CD14-positive monocyte (primary cell): Measurements from ENCODE around the gene CNTN4. TPM values are rescaled to one million over a fixed set of nuclear protein-coding genes. Genes with fewer than 3 reads are reported as not detected.

Experiments
- DNase-seq, 3 donors: peaks; one replicate each; pipeline ENCODE4 v3.0.0-alpha.2; 2011 to 2022
- H2AFZ ChIP-seq: 2 replicates; pipeline ENCODE4 v1.6.0; 2012; ENCODE audit warnings: mild to moderate bottlenecking, low read depth, low read length, inconsistent platforms; ENCODE audit not compliant: insufficient read depth, poor library complexity, severe bottlenecking
- H3K27ac ChIP-seq, 2 donors: 1 replicate in 1 of 2; 2 replicates in 1 of 2; pipeline ENCODE4 v1.5.1; 2012 to 2013; ENCODE audit warnings: low read length in 2 of 2, control low read depth in 1 of 2, inconsistent platforms in 1 of 2, low read depth in 1 of 2, mild to moderate bottlenecking in 1 of 2
- H3K27me3 ChIP-seq, 2 donors: one replicate each; pipeline versions ENCODE4 v1.6.0 to v1.6.1; 2011 to 2013; ENCODE audit warnings: low read length in 2 of 2; ENCODE audit not compliant: control insufficient read depth in 2 of 2, insufficient read depth in 2 of 2
- H3K36me3 ChIP-seq, 2 donors: replicated peaks in 1 of 2; 1 replicate in 1 of 2; 2 replicates in 1 of 2; pipeline versions ENCODE4 v1.5.1 to v1.6.1; 2012 to 2013; ENCODE audit warnings: low read length in 2 of 2, control low read depth in 1 of 2, inconsistent platforms in 1 of 2, mild to moderate bottlenecking in 1 of 2; ENCODE audit not compliant: insufficient read depth in 2 of 2, control insufficient read depth in 1 of 2
- H3K4me1 ChIP-seq, 2 donors: 1 replicate in 1 of 2; 2 replicates in 1 of 2; pipeline versions ENCODE4 v1.5.1 to v1.6.1; 2012 to 2013; ENCODE audit warnings: low read length in 2 of 2, control low read depth in 1 of 2, inconsistent platforms in 1 of 2, mild to moderate bottlenecking in 1 of 2, moderate library complexity in 1 of 2; ENCODE audit not compliant: insufficient read depth in 2 of 2, control insufficient read depth in 1 of 2
- H3K4me2 ChIP-seq: replicated peaks from 2 replicates; pipeline ENCODE3; 2012; ENCODE audit warnings: low read length, moderate library complexity, mild to moderate bottlenecking; ENCODE audit not compliant: poor library complexity, severe bottlenecking; ENCODE audit errors: extremely low read depth
- H3K4me3 ChIP-seq, 3 experiments: fragments of 200-600 bp in 1 of 3; sonication (generic) in 1 of 3; replicated peaks in 1 of 3; 1 replicate in 2 of 3; 2 replicates in 1 of 3; pipeline ENCODE4 v1.5.1; 2011 to 2013; ENCODE audit warnings: low read length in 3 of 3, mild to moderate bottlenecking in 3 of 3, control low read depth in 2 of 3, low read depth in 2 of 3, inconsistent platforms in 1 of 3, moderate library complexity in 1 of 3
- H3K79me2 ChIP-seq: 2 replicates; pipeline ENCODE4 v1.6.0; 2012; ENCODE audit warnings: mild to moderate bottlenecking, control low read depth, inconsistent platforms, low read length, moderate library complexity; ENCODE audit not compliant: insufficient read depth
- H3K9ac ChIP-seq: 2 replicates; pipeline ENCODE4 v1.6.0; 2017; ENCODE audit warnings: low read length, mild to moderate bottlenecking; ENCODE audit not compliant: insufficient read depth, poor library complexity, severe bottlenecking
- H3K9me3 ChIP-seq, 2 donors: replicated peaks in 1 of 2; 1 replicate in 1 of 2; 2 replicates in 1 of 2; pipeline versions ENCODE4 v1.5.1 to v1.6.1; 2012 to 2013; ENCODE audit warnings: low read length in 2 of 2, control low read depth in 1 of 2; ENCODE audit not compliant: control insufficient read depth in 1 of 2, insufficient read depth in 1 of 2
- H4K20me1 ChIP-seq: 2 replicates; pipeline ENCODE4 v1.6.0; 2012; ENCODE audit warnings: mild to moderate bottlenecking, low read length, control low read depth, moderate library complexity; ENCODE audit not compliant: insufficient read depth
- H3K27ac Mint-ChIP-seq, 7 donors: one replicate each; pipeline ENCODE4 v1.8.0; 2020; ENCODE audit warnings: mild to moderate bottlenecking in 7 of 7, mixed read lengths in 7 of 7, moderate library complexity in 6 of 7, inconsistent platforms in 2 of 7
- H3K27me3 Mint-ChIP-seq, 3 donors: one replicate each; pipeline ENCODE4 v1.8.0; 2021 to 2022; ENCODE audit warnings: low read depth in 3 of 3, mild to moderate bottlenecking in 3 of 3, mixed read lengths in 3 of 3, moderate library complexity in 3 of 3, inconsistent platforms in 1 of 3
- H3K36me3 Mint-ChIP-seq, 2 donors: one replicate each; pipeline ENCODE4 v1.8.0; 2020; ENCODE audit warnings: mixed read lengths in 2 of 2, inconsistent platforms in 1 of 2, mild to moderate bottlenecking in 1 of 2
- H3K4me1 Mint-ChIP-seq: one replicate; pipeline ENCODE4 v1.8.0; 2020; ENCODE audit warnings: mild to moderate bottlenecking, mixed read lengths
- H3K4me3 Mint-ChIP-seq, 2 donors: one replicate each; pipeline ENCODE4 v1.8.0; 2020; ENCODE audit warnings: mild to moderate bottlenecking in 2 of 2, mixed read lengths in 2 of 2, moderate library complexity in 1 of 2
- H3K9me3 Mint-ChIP-seq, 7 donors: one replicate each; pipeline ENCODE4 v1.8.0; 2020 to 2022; ENCODE audit warnings: mixed read lengths in 7 of 7, mild to moderate bottlenecking in 6 of 7, moderate library complexity in 6 of 7, inconsistent platforms in 2 of 7
- CTCF ChIP-seq: fragments of 200-600 bp; IDR thresholded peaks from one replicate; pipeline ENCODE4 v1.8.0; 2022; ENCODE audit warnings: antibody characterized with exemption, mild to moderate bottlenecking
- WGBS: methylation state at CpG from one replicate; pipeline ENCODE4 v1.1.5; 2013; ENCODE audit warnings: missing lambda C conversion rate; ENCODE audit not compliant: insufficient coverage; 5-methylcytosine and 5-hydroxymethylcytosine counted together
- intact Hi-C, 2 donors: fragments of 100-400 bp; cut with micrococcal nuclease; formaldehyde crosslinking; loops; one replicate each; pipeline versions ENCODE4 v1.15.0 to v1.15.1; 2023
- polyA plus RNA-seq, 3 donors: library from polyadenylated mRNA; depleted of rRNA in 1 of 3; unstranded in 2 of 3; stranded (reverse) in 1 of 3; fragments of 300-500 nt in 2 of 3; fragments of >200 nt in 1 of 3; fragmentation: Illumina TruSeq in 2 of 3; gene quantifications; 1 replicate in 2 of 3; 2 replicates in 1 of 3; pipeline ENCODE4 v1.2.3, GENCODE V29; 2012 to 2021

The CNTN4 gene
- polyA plus RNA-seq, 3 donors = not detected

GRCh38 chr3:2372306-2372705 is 273.6 kb downstream of the CNTN4 start:
- Mint-ChIP-seq H3K4me3 (no peak overlapping the region), H3K4me1 (no peaks in the 10 kb centered on the region), H3K27ac (no peak overlapping the region), H3K36me3 (no peaks in the 10 kb centered on the region), H3K27me3 (no peaks in the 10 kb centered on the region), H3K9me3 (peaks cover 0 to 6% (median 2%) of the 10 kb centered on the region in 7 donors)
- H3K4me1 ChIP-seq = no peaks in the 10 kb centered on the region
- H3K9ac ChIP-seq = no peak overlapping the region
- H3K4me3 ChIP-seq = no peak overlapping the region
- intact Hi-C loops = no loop called here
- H4K20me1 ChIP-seq = no peaks in the 10 kb centered on the region
- no CpG with 5 or more reads among the region's 1 CpG for WGBS
- no peak overlapping the region for H2AFZ ChIP-seq
- no peaks in the 10 kb centered on the region for H3K9me3 ChIP-seq
- TF ChIP-seq CTCF = no peak
- no peak for DNase-seq
- no peaks in the 10 kb centered on the region for H3K27me3 ChIP-seq
- no peaks in the 10 kb centered on the region for H3K36me3 ChIP-seq
- no peaks in the 10 kb centered on the region for H3K79me2 ChIP-seq
- no peak overlapping the region for H3K4me2 ChIP-seq
- H3K27ac ChIP-seq = no peak overlapping the region

DNA sequence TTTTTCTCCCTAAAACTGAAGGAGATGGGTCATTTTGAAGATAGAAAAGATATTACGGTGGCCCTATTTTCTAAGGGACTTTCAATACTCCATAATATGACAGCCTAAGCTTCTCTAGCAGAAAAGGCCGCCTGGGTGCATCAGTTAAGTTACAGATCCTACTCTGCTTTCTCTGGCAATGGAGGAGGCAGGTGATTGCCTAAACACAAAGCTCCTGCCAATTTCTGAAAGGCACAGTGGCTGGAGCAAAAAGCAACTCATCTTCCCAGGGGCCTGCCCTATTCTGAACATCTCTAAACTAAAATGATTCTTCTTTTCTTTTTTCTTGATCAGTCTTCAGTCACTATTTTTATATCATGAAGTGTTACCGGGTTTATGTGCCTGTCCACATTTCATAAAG is 276.7 kb downstream of the CNTN4 start:
- H4K20me1 ChIP-seq = no peaks in the 10 kb centered on the region
- no CpG with 5 or more reads among the region's 3 CpGs for WGBS
- peaks cover 0 to 2% (median 0%) of the 10 kb centered on the region in 3 donors for H3K27me3 Mint-ChIP-seq
- H3K4me1 ChIP-seq = no peaks in the 10 kb centered on the region
- no peak for DNase-seq
- no peaks in the 10 kb centered on the region for H3K27me3 ChIP-seq
- H2AFZ ChIP-seq = no peak overlapping the region
- no peaks in the 10 kb centered on the region for H3K9me3 ChIP-seq
- no peak overlapping the region for H3K4me2 ChIP-seq
- H3K4me3 ChIP-seq = no peak overlapping the region
- no peaks in the 10 kb centered on the region for H3K4me1 Mint-ChIP-seq
- no peak overlapping the region for H3K4me3 Mint-ChIP-seq
- no peaks in the 10 kb centered on the region for H3K36me3 ChIP-seq
- no peak overlapping the region for H3K27ac ChIP-seq
- intact Hi-C loops = no loop called here
- H3K36me3 Mint-ChIP-seq = no peaks in the 10 kb centered on the region
- H3K9ac ChIP-seq = no peak overlapping the region
- no peak for TF ChIP-seq CTCF
- peaks cover 0 to 5% (median 0%) of the 10 kb centered on the region in 7 donors for H3K9me3 Mint-ChIP-seq
- no peaks in the 10 kb centered on the region for H3K79me2 ChIP-seq
- H3K27ac Mint-ChIP-seq = no peak overlapping the region
